NCI-H82 (cell line): ENCODE results near the gene PHF24.
"Not testable (repeated sequence)": the region's sequence is repeated elsewhere in the genome, so short reads cannot be mapped to it uniquely, and the experiment has no call there.

Experiments used
- DNase-seq: peaks from one replicate; lab custom pipeline; 2025; lab: John Stamatoyannopoulos, UW

PHF24 gene

DNA sequence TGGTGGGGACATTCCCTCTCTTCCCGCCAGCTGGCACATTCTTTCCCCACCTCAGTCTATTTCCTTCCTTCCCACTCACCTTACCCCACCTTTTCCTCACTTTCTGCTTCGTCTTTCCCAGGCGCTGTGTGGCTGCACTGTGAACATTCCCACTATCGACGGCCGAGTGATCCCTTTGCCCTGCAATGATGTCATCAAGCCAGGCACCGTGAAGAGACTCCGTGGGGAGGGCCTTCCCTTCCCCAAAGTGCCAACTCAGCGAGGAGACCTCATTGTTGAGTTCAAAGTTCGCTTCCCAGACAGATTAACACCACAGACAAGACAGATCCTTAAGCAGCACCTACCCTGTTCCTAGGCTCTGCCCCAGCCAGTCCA, 38.8 kb downstream of the PHF24 start:
- no peak for DNase-seq

DNA sequence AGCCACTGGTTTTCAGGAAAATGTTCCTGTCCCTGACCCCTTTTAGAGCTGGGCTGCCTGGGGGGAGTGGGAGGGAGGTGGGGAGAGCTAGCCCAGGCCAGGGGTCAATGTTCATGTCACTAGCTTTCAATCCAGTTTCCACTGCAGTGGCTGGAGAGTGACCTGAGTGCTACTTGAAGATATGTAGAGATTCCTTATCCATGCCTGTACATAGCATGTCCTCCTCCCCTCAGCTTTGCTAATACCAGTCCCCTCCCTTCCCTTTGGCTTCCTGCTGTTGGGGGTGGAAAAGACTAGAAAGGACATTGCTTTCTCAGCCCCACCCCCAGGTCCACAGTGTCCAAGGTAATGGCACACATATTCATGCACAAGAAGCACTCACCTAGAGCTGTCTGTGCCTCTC, 39.3 kb downstream of the PHF24 start:
- DNase-seq: no peak

DNA sequence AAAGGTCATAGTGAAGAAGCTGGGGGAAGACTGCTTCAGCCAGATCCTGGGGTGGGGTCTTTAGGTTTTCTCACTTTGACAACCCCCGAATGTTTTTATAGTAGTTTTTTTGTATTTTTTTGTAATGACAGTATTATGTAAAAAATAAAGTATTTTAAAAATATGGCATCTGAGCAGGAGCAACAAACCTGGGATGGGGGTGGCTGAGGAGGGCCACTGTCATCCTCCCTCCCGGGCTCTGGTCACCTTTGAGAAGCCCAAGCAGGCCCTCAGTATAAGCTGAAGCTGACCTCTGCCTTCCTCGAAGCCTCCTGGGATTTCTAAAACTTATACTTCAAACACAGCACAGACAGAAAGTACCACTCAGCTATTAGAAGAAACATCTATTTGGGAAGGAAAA, 40.2 kb downstream of the PHF24 start:
- no peak for DNase-seq

DNA sequence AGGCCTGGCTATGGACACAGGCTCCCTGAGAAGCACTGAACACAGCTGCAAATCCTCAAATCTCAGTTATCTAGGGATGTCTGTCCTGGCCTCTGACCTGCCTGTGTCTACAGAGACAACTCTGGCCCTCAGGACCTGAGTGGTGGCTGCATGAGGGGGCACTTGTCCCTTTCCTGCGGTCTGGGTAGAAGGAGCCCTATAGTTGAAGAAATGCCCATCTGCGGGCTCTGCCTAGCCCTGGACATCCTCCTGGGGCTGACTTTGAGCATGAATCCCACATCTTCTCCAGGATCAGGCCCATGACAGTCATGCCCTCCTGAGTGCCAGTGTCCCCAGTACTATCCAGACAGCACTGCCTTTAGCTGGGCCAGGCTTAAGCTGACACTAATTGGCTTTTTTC, 41.5 kb downstream of the PHF24 start:
- peak; percentile 68 for DNase-seq

DNA sequence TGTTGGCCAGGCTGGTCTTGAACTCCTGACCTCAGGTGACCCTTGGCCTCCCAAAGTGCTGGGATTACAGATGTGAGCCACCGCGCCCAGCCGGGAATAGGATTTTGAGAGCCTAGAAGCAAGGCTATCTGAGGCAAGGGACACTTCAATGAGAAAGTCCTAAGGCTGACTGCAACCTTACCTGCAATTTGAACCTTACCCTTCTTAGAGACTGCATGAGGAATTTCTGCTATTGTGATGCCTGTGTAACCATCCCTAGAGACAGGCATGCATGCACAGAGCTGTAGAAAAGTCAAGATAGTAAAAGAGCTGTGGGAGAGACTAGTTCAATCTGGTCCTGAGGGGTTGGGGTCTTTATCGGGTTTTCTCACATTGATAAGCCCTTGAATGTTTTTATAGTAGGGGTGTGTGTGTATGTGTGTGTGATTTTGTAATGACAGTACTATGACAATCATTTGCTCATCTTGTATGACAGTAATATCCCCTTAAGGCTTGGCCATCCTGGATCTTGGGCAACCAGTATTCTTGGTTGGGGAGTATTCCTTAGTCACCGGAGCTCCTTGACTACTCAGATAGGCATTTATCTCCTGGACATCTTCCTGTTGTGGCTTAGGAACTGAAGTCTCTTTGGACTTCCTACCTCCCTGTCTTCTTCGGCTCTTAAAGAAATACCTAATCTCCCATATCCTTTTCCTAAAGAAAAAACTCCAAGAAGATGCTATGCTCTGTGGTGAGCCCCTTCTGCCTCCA, 42.6 kb downstream of the PHF24 start:
- DNase-seq: no peak

DNA sequence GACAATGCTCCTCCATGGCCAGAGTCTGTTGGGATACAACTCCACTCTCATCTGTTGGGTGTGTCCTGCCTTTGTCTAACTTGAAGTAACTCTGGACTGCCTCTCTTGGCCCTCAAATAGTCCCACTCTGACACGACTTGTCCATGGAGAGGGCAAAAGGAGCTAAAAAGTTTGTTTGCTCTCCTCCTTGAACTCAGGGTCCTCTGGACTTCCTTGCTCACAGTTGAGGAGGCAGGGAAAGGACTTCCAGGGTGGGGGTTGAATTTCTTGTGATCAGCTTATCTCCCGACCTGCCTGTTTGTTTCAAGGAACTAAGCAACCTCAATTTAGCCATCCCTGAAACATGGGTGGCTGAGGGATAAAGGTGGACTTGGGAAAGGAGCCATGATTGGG, 43.2 kb downstream of the PHF24 start:
- no peak for DNase-seq

DNA sequence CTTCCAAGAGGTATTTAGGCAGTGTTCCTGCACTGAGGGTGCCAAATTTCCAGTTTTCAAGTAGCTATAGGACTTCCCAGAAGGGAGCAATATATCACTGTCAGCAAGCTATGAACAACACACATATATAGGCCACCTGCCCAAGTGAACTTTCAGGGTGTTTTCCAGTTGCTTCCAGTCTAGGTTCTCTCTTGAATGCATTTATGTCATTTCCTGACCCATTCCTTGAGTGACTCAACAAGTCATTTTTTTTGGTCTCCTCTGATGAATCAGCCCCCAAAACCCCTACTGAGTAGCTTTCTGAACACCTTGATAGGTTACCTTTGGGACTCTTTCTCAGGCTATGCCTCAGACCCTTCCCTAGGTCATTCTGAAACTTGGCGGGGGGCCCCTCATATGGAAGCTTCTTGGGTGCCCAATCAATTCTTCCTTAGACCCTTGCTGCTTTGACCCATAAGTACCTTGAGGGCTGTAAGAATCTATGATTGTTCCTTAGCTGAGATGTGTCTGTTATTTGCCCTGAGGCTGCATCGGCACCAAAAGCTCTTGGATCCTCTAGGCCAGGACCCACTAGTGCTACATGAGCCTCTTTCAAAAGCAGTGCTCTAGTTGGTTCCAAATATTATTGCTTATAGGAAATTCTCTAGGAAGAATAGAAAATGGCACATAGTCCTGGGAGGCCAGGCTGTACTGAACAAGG, 43.9 kb downstream of the PHF24 start:
- no peak for DNase-seq

DNA sequence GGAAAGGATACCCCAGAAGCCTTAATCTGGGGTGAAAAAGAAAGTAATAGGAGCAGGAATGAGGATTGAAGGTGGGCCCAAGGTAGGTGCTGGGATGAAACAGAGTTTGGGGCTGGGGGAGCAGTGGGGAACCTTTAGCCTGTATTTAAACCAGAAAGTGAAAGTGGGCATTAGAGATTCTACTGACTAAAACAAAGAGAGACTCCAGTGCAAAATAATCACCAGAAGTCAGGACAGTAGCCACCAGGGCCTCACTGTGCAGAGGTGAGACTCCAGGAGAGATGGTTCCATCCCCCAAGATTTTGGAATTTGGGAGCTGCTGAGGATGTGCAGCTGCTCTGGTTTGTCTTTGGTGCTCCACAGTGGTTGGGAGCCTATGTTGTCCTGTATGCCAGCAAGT, 44.5 kb downstream of the PHF24 start:
- DNase-seq: no peak

DNA sequence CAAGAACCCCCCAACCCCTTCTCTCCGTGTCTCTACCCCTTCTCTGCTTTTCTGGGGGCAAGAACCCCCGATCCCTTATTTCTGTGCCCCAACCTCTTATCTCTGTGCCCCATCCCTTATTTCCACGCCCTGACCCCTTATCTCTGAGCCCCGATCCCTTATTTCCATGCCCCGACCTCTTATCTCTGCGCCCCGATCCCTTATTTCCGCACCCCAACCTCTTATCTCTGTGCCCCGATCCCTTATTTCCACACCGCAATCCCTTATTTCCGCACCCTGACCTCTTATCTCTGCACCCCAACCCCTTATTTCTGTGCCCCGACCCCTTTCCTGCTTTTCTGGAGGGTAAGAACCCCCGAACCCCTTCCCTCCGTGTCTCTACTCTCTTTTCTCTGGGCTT, 46.2 kb downstream of the PHF24 start:
- not testable (repeated sequence) for DNase-seq

DNA sequence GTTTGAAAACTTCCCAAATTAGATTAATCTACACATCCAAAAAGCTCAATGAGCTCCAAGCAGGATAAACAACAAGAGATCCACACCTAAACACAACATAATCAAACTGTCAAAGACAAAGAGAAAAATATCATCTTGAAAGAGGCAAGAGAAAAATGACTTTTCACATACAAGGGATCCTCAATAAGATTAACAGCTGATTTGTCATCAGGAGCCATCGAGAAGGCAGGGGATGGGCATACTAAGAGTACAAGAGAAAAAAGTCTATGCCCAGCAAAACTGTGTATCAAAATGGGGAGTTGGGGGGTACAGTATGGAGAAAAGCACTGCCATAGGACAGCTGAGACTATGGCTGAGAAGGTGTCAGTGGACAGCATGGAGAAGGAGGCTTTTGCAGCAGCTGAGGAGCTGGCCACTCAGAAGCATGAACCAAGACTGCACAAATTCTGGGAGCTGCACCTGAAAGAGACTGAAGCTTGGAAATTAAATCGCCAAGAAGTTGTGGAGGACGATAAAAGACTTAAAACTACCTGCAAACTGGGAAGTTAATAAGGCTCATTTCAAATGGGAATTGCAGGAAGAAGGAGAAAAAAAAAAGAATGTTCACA, 52.4 kb downstream of the PHF24 start:
- DNase-seq: no peak

DNA sequence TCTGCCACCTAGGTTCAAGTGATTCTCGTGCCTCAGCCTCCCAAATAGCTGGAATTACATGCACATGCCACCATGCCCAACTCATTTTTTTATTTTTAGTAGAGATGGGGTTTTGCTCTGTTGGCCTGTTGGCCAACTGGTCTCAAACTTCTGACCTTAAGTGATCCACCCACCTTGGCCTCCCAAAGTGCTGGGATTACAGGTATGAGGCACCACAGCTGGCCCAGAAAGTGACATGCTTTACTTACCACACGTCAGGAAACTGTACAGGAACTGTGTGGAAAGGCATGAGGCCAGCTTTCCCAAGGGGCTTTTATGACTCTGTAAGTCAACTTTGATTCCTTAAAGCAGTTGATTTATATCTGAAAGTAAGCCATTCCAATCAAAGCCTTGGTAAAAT, 56.4 kb downstream of the PHF24 start:
- no peak for DNase-seq

DNA sequence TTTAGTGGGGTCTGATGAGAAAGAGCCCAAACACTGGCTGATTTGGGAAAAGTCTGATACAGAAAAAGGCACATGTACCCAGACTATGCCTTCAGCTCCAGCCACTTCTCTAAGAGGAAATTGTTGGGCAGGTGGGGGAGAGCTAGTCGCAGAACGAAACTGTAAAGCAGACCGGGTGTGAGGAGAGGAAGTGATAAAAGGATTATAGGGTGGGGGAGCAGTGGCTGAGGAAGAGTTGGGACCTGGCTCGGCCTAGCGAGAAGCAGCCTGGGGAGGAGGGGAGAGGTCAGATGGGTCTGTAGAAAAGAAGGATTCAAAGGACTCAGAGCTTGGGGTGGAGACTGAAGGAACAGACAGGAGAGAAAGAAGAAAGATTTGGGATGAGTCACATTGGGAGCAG, 65.4 kb downstream of the PHF24 start:
- DNase-seq: peak; percentile 77

DNA sequence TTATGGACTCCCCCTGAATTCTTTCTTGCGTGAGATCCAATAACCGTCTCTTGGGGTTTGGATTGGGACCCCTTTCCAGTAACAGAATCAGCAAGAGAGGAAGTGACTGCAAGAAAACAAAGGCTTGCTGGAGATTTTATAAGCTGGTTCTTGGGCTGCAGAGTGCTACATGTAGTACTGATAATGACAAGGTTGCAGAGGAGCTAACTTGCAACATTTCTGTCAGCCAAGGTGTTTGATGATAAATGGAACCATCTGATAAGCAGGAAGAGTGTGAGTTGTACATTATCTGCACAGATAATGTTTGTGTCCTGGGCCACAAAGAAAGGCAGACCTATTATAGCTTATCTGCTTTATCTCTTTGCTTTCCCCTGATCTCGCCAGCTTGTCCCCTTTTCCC, 68.6 kb downstream of the PHF24 start:
- DNase-seq: no peak

DNA sequence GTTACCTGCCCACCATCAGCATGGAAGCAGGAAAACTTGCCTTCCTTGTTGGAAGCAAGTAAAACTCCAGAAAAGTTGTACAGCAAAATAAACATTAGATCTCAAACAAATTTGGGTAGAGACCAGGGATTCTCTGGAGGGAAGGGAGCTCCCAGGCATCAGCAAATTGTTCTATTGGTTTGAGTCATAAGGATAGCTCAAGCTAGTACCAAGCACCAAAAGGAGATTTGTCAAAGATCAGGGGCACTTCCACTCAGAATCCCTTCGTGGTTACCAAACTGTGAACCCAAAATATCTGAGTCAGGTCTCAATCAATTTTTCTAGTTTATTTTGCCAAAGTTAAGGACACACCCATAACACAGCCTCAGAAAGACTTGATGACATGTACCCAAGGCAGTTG, 69.3 kb downstream of the PHF24 start:
- no peak for DNase-seq

DNA sequence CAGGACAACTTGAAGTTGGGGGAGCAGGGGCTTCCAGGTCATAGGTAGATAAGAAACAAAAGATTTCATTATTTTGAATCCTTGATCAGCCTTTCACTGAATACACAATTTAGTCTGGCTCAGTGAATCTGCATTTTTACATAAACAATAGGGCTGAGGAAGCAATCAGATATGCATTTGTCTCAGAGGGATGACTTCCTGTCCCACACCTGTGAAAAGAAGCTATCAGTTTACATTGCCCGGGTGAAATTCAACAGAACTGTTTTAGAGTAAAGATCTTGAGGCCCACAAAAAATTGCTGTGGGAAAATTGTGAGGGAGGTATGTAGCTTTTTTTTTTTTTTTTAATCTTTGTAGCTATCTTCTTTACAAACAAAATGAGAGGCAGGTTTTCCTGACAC, 69.8 kb downstream of the PHF24 start:
- no peak for DNase-seq

DNA sequence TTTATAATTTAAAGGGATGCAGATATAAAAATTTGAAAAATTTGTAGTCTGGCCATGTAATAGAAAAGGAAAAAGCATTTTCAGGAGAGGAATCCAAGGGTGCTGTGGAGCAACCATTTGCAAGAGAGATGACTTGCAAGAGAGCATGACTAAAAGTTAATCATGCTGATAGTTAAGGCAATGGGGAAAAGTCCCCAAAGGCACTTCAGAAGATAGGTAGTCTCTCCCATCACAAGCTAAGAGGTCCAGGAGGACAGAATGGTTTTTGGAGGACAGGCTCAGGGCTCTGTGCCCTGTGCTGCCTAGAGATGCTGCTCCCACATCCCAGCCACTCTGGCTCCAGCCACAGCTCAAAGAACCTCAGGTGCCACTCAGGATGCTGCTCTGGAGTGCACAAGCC, 70.3 kb downstream of the PHF24 start:
- DNase-seq: no peak

DNA sequence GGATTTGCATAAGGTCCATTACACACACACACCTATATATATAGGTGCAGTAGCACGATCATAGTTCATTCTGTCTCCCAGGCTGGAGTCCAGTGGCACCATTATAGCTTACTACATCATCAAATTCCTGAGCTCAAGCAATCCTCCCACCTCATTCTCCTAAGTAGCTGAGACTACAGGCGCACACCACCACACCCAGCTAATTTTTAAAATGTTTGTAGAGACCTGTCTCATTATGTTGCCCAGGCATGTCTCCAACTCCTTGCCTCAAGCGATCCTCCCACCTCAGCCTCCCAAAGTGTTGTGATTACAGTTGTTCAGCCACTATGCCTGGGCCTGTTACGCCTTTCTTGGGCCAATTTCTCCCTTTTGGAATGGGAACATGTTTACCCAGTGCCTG, 71.2 kb downstream of the PHF24 start:
- no peak for DNase-seq

DNA sequence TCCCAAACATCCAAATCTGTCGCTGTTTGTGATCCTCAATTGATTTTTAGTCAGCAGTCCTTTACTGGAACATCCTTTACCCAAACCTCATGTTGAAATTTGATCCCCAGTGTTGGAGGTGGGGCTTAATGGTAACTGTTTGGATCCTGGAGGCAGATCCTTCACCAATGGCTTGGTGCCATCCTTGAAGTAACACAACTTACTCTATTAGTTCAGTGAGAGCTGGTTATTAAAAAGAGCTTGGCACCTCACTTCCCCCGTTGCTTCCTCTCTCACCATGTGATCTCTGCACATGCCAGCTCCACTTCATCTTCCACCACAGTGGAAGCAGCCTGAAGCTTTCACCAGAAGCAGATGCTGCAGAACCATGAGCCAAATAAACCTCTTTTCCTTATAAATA, 71.8 kb downstream of the PHF24 start:
- DNase-seq: no peak
